Sciatic nerve (tissue), 2 donors: ENCODE measurements around the gene CFAP70. TPM values are rescaled to one million over a fixed set of nuclear protein-coding genes. Genes with fewer than 3 reads are reported as not detected.
A peak's percentile ranks its signal among the peaks of the same experiment; 100 is the strongest.
"Not testable (repeated sequence)": the region's sequence is repeated elsewhere in the genome, so short reads cannot be mapped to it uniquely, and the experiment has no call there.

Experiments used
- ATAC-seq: fragments of 200-7000 bp; cut with Tn5 transposase; one replicate; pipeline ENCODE4 v1.9.1; 2020; ENCODE audit warnings: mild to moderate bottlenecking, moderate library complexity
- DNase-seq: peaks from one replicate; pipeline ENCODE4 v3.0.0-alpha.2; 2020; ENCODE audit warnings: low spot score
- intact Hi-C: fragments of 100-400 bp; cut with DNase I; formaldehyde crosslinking; loops from one replicate; pipeline ENCODE4 v1.14.2; 2022
- total RNA-seq: library from RNA; stranded (reverse); fragmentation: NEBNext Ultra II Directional; extraction: Animal tissue kit (Norgen Biotek cat#: 25700); gene quantifications from one replicate; pipeline ENCODE4 v1.2.1, GENCODE V29; 2021
- donor health status: DM: no; HTN: no; CAD: no.
- donor health status: DM: no; HTN: no; CAD: no.

The CFAP70 gene
- total RNA-seq, 1 donor from 2014 or later, result 6.6 TPM

DNA sequence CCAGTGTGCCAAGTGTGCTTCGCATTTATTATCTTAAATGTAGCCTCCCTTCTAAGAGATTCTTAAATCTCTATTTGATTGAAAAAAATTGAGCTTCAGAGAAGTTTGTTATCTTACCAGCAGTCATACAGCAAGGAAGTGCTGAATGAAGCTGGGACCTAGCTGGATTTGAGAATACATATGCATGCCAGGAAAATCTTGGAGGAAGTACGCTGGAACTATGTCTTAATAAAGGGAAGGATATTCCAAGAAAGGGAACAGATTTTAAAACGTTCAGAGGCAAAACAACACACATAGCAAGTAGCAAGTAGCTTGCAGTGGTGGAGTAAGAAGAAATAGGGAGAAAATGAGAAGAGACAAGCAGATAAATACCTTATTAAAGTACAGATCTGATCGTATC lies 1.5 kb downstream of the CFAP70 start:
- ATAC-seq, result no peak
- no peak for DNase-seq
- intact Hi-C loops, result no loop called here

GRCh38 chr10:73344269-73344668 lies 14.4 kb downstream of the CFAP70 start:
- DNase-seq (no peak), ATAC-seq (no peak)
- intact Hi-C loops, result no loop called here

DNA sequence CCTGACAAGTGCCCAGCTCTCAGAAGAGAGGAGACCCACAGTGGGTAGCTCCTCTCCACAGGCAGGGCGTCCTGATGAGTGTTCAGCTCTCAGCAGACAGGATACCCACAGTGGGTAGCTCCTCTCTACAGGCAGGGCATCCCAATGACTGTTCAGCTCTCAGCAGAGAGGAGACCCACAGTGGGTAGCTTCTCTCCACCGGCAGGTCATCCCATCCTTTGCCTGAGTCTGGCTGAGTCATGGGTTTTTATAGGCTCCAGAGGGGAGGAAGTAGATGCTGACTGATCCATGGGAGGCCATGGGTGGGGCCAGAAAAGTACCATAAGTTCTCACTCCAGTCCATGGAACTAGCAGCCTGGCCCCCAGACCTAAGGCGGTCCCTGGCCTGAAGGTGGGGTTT lies 18.5 kb downstream of the CFAP70 start:
- intact Hi-C loops, result no loop called here
- no peak for ATAC-seq

GRCh38 chr10:73339436-73339835 lies 19.2 kb downstream of the CFAP70 start:
- DNase-seq (no peak), ATAC-seq (peak; percentile 42)
- intact Hi-C loops, result no loop called here

More for the DNA sequence above, 18.5 kb downstream of the CFAP70 start:
- no peak for DNase-seq

- no peak for ATAC-seq
- intact Hi-C loops, result no loop called here
- no peak for DNase-seq
Measured at GRCh38 chr10:73338801-73339368, 19.8 kb downstream of the CFAP70 start.

GRCh38 chr10:73333202-73333601 lies 25.5 kb downstream of the CFAP70 start:
- no peak for DNase-seq
- intact Hi-C loops, result no loop called here
- no peak for ATAC-seq

DNA sequence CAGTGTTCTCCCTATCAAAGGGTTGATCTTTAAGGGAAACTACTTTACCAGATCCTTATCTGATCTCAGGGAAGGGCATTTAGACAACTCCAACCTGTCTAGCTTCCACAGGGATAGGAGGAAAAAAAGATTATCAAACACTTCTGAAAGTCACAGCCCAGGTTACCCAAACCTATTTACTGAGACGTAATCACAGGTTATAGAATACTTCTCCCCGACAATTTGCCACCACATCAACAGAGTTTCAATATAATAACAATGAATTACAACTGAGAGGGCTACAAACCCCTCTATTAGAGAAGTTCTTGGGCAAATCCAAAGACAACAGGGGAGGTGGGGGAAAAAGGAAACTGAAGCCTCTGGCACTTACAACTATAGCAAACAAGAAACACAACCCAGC lies 26.3 kb downstream of the CFAP70 start:
- ATAC-seq (no peak), DNase-seq (no peak)
- intact Hi-C loops, result no loop called here

DNA sequence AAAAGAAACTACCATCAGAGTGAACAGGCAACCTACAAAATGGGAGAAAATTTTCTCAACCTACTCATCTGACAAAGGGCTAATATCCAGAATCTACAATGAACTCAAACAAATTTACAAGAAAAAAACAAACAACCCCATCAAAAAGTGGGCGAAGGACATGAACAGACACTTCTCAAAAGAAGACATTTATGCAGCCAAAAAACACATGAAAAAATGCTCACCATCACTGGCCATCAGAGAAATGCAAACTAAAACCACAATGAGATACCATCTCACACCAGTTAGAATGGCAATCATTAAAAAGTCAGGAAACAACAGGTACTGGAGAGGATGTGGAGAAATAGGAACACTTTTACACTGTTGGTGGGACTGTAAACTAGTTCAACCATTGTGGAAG lies 30.1 kb downstream of the CFAP70 start:
- ATAC-seq, result not testable (repeated sequence)

DNA sequence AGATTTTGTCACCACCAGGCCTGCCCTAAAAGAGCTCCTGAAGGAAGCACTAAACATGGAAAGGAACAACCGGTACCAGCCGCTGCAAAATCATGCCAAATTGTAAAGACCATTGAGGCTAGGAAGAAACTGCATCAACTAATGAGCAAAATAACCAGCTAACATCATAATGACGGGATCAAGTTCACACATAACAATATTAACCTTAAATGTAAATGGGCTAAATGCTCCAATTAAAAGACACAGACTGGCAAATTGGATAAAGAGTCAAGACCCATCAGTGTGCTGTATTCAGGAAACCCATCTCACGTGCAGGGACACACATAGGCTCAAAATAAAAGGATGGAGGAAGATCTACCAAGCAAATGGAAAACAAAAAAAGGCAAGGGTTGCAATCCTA lies 33.4 kb downstream of the CFAP70 start:
- ATAC-seq, DNase-seq, intact Hi-C loops: not testable (repeated sequence)

More for the DNA sequence above, 30.1 kb downstream of the CFAP70 start:
- intact Hi-C loops, DNase-seq: not testable (repeated sequence)

- ATAC-seq, intact Hi-C loops, DNase-seq: not testable (repeated sequence)
Measured at GRCh38 chr10:73323582-73323981, 35.1 kb downstream of the CFAP70 start.

DNA sequence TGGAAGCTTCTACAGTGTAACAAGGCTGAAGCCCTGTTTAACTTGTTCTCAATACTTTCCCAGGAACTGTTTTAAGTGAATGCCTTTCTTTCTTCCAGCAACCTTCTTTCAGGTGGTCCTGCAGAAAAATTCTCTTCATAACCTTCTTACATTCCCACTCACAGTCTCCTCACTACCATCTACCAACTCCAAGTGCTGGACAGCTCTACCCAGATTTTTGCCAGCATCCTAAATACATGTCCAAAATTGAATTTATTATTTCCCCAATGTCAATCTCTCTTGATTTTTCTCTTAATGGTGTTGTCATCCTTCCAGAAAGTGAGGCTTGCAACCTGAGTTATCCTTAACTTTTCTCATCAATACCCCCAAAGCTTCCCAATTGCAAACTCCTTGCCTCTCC lies 48.2 kb downstream of the CFAP70 start:
- intact Hi-C loops, result no loop called here
- ATAC-seq (no peak), DNase-seq (no peak)

DNA sequence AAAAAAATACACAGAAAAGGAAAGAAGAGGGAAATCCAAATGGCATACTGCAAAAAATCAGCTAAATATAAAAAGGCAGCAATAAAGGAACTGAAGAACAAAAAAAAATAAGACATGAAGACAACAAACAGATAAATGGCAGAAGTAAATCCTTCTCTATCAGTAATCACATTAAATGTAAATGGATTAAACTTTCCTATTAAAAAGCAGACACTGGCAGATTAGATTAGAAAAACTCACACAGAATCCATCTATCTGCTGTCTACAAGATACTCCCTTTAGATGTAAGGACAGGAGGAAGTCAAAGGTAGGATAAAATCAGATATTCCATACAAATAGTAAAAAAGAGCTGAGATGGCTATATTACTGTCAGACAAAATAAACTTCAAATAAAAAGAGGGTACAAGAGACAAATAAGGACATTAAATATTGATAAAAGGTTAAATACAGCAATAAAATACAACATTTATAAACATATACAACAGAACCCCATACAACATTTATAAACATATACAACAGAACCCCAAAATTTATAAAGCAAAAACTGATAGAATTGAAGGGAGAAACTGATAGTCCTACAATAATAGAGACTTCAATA lies 51.4 kb downstream of the CFAP70 start:
- DNase-seq, result no peak
- ATAC-seq, result no peak
- intact Hi-C loops, result no loop called here

DNA sequence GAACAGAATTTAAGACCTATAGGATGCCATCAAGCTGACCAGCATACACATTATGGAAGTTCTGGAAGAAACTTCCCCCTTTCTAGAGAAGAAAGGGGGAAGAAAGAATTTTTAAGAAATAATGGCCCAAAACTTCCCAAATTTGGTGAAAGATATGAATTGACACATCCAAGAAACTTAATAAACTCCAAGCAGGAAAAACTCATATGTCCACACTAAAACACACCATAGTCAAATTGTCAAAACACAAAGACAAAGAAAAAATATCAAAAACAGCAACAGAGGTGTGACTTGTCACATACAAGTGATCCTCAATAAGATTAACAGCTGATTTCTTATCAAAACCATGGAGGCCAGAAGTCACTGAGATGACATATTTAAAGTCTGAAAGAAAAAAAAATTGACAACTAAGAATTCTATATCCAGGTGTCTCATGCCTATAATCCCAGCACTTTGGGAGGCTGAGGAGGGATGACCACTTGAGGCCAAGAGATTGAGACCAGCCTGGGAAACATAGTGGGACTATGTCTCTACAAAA lies 52.4 kb downstream of the CFAP70 start:
- no peak for DNase-seq
- ATAC-seq, result no peak
- intact Hi-C loops, result no loop called here

GRCh38 chr10:73296946-73297345 lies 61.7 kb downstream of the CFAP70 start:
- intact Hi-C loops, result no loop called here
- ATAC-seq (no peak), DNase-seq (no peak)

DNA sequence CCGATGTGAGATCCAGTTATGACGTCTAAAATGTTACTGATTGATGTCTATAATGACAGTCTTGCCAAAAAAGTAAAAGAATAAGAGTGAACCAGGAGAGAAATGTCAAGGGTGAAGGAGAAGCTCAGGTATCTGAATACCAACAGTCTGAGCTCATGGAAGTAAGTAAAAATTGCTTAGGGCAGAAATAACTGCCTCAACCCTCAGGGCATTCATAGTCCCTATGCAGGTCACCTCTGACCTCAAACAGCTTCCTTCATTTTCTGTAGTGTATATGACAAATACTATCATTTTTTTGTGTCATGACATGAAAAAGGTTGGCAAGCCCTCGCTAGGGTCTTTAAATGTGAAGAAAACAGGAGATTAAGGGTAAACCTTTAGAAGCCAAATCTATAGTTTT lies 65.2 kb downstream of the CFAP70 start:
- ATAC-seq (no peak), DNase-seq (no peak)
- intact Hi-C loops, result no loop called here

GRCh38 chr10:73289958-73290357 lies 68.7 kb downstream of the CFAP70 start:
- intact Hi-C loops, result no loop called here
- DNase-seq (no peak), ATAC-seq (no peak)

DNA sequence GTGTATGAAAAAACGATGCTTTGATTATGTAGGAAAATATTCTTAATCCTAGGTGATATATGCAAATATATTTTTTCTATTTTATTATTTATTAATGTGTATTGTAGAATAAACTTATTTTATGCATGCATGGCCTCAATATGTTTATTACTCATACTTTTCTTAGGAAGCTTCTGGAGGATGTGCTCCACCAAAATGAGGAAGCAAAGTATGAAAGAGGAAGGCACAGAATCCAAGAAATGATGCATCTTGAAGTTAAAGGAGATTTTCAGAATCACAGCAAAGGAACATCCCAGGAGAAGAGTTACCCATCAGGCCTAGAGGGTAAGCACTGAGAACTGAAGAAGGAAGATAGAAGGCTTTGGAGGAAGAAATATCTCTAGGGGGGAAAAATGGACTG lies 71.2 kb downstream of the CFAP70 start:
- ATAC-seq (no peak), DNase-seq (no peak)
- intact Hi-C loops, result no loop called here

GRCh38 chr10:73281097-73281496 lies 77.6 kb downstream of the CFAP70 start:
- DNase-seq, result no peak
- no peak for ATAC-seq
- intact Hi-C loops, result no loop called here

GRCh38 chr10:73264423-73264822 lies 94.2 kb downstream of the CFAP70 start:
- no peak for ATAC-seq
- intact Hi-C loops, result no loop called here
- no peak for DNase-seq

GRCh38 chr10:73263693-73264347 lies 94.8 kb downstream of the CFAP70 start:
- DNase-seq (no peak), ATAC-seq (no peak)
- intact Hi-C loops, result no loop called here
